Chondrocyte (in vitro differentiated cells): ENCODE results near the gene LGALS12. TPM values are rescaled to one million over a fixed set of nuclear protein-coding genes. Genes with fewer than 3 reads are reported as not detected.

Experiments used
- DNase-seq: peaks from one replicate; pipeline ENCODE4 v3.0.0; 2021; ENCODE audit warnings: mixed read lengths, low spot score
- H3K27ac Mint-ChIP-seq: one replicate; pipeline ENCODE4 v1.8.0; 2021; ENCODE audit warnings: mild to moderate bottlenecking, moderate library complexity, mixed read lengths; ENCODE audit not compliant: unreplicated experiment
- H3K27me3 Mint-ChIP-seq: 2 replicates; pipeline ENCODE4 v1.8.0; 2021; ENCODE audit warnings: low read depth, mixed read lengths
- H3K36me3 Mint-ChIP-seq: 2 replicates; pipeline ENCODE4 v1.8.0; 2021; ENCODE audit warnings: low read depth, mixed read lengths
- H3K4me1 Mint-ChIP-seq: 2 replicates; pipeline ENCODE4 v1.8.0; 2021; ENCODE audit warnings: low read depth, mild to moderate bottlenecking, mixed read lengths
- H3K4me3 Mint-ChIP-seq: one replicate; pipeline ENCODE4 v1.8.0; 2021; ENCODE audit warnings: mild to moderate bottlenecking, moderate library complexity, mixed read lengths; ENCODE audit not compliant: unreplicated experiment
- H3K9me3 Mint-ChIP-seq: 2 replicates; pipeline ENCODE4 v1.8.0; 2021; ENCODE audit warnings: low read depth, mixed read lengths
- CTCF ChIP-seq: fragments of 200-600 bp; sonication (generic); IDR thresholded peaks from 2 replicates; pipeline ENCODE4 v1.5.0; 2021; ENCODE audit warnings: antibody characterized with exemption, mild to moderate bottlenecking, moderate library complexity
- total RNA-seq: library from RNA; stranded (reverse); gene quantifications from 3 replicates; pipeline ENCODE4 v1.2.1, GENCODE V29; 2021

Gene LGALS12
- total RNA-seq, 1 donor from 2014 or later, result not detected

DNA sequence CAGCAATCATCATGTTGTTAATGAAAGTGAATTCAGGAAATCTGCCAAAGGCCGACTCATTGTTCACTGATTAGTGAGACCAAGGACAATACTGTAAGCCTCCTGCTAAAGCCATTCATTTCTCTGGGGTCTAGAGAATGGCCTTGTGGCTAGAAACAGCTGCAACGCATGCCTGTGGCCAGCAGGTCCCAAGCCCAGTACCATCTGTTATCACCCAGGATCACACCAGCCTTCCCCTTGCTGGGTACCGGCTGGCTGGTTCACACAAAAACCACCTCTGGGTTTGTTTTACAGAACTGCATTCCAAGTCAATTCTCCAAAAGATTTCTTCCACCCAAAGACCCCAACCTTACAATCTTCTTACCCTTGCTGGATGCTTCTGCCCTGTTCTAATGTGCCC, 16.0 kb upstream of the LGALS12 start:
- Mint-ChIP-seq H3K27ac (no peak overlapping the region), H3K4me3 (no peak overlapping the region), H3K4me1 (peaks cover 17% of the 10 kb centered on the region), H3K36me3 (peaks cover 7% of the 10 kb centered on the region), H3K27me3 (peaks cover 44% of the 10 kb centered on the region), H3K9me3 (peaks cover 14% of the 10 kb centered on the region)
- TF ChIP-seq CTCF, result no peak
- DNase-seq, result no peak

DNA sequence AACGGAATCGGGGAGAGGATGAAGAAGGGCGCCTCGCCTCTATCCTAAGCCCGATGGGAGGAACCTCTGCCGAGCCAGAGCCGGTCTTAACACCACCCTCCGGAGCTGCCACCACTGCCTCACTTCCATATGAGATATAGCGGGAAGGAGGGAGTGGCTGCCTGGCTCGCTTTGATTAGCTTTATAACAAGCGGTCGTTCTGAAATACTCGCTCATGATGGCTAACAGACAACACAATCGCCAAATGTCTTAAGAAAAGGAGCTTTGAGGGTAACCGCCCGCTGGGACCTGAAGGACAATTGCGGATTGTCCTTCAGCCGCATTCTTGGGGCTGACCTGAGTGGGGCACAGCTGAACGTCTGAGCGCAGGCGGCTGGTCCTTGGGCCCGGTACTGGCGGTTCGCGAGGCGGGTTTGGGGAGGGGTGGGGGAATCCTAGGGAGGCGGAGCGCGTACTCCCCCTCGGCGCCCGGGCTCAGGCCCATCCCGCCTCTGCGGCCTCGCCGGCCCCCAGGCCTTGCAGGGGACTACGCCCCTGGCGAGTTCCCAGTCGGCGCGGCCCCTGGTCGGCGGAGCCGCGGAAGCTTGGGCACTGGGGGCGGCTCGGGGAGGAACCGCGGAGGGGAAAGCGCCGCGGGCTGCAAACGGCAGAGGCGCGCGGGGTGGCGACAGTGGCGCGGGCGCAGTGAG, 15.2 kb upstream of the LGALS12 start, which contains the start of gene PLAAT5:
Gene PLAAT5 (minus strand): TSS at position 617 of the 689 bp plus-strand sequence. CDS start 133 bp downstream, at position 484.
- no peak for DNase-seq
- H3K27me3 Mint-ChIP-seq, result peaks cover 50% of the 10 kb centered on the region
- H3K27ac Mint-ChIP-seq, result no peak within 1 kb of the TSS
- H3K4me3 Mint-ChIP-seq, result peak within 1 kb of the TSS; percentile 84
- TF ChIP-seq CTCF, result no peak
- H3K9me3 Mint-ChIP-seq, result peaks cover 8% of the 10 kb centered on the region
- H3K4me1 Mint-ChIP-seq, result peaks cover 17% of the 10 kb centered on the region
- peaks cover 4% of the 10 kb centered on the region for H3K36me3 Mint-ChIP-seq

GRCh38 chr11:63491240-63491587, 14.7 kb upstream of the LGALS12 start:
- Mint-ChIP-seq H3K4me3 (peak overlapping the region; percentile 84), H3K9me3 (peaks cover 3% of the 10 kb centered on the region), H3K36me3 (peaks cover 4% of the 10 kb centered on the region), H3K27ac (no peak overlapping the region), H3K4me1 (peaks cover 17% of the 10 kb centered on the region), H3K27me3 (peaks cover 52% of the 10 kb centered on the region)
- no peak for DNase-seq
- TF ChIP-seq CTCF, result no peak

DNA sequence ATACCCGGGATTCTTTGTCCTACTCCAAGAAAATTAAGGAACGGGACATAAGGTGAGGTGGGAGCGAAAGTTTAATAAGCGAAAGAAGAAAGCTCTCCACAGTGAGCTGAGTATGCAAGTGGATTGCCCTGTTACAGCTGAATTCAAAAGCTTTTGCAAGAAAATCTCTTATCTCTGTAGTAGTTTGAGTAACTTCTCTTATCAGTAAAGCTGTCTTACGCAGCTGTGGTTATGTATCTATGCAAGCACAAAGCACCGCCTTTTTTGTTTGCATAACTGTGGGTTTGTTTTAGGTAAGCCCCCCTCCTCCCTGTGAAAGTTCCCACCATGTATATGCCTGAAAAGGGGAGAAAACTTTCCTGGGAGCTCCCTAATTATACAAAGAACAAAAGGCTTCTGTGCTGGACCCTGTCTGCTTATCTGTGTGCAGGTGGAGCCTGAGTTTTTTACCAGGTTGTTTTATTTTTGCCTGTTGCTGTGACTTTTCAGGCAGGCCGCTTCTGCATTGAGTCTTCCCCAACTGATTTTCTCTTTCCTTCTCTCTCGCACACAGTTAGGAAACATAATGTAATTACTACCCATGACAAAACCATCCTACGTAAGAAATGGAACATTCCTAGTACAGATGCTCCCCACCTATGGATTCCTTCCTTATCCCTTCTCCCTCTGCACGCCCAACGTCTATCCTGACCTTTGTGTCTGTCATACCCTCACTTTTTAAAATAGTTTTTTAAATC, 14.1 kb upstream of the LGALS12 start:
- Mint-ChIP-seq H3K27me3 (peaks cover 52% of the 10 kb centered on the region), H3K36me3 (peaks cover 2% of the 10 kb centered on the region), H3K9me3 (no peaks in the 10 kb centered on the region), H3K4me3 (peak overlapping the region; percentile 33), H3K27ac (no peak overlapping the region), H3K4me1 (peaks cover 17% of the 10 kb centered on the region)
- no peak for DNase-seq
- no peak for TF ChIP-seq CTCF

- Mint-ChIP-seq H3K36me3 (peaks cover 2% of the 10 kb centered on the region), H3K4me1 (peaks cover 17% of the 10 kb centered on the region), H3K27ac (no peak overlapping the region), H3K9me3 (peaks cover 6% of the 10 kb centered on the region), H3K4me3 (no peak overlapping the region), H3K27me3 (peaks cover 54% of the 10 kb centered on the region)
- DNase-seq, result no peak
- TF ChIP-seq CTCF, result no peak
Measured at GRCh38 chr11:63492441-63492840, 13.4 kb upstream of the LGALS12 start.
